NCI-H748 (cell line): ENCODE data around the gene TCHP.
"Not testable (repeated sequence)": the region's sequence is repeated elsewhere in the genome, so short reads cannot be mapped to it uniquely, and the experiment has no call there.

Source experiments
- DNase-seq: peaks from one replicate; lab custom pipeline; 2025; ENCODE audit not compliant: unreplicated experiment; lab: John Stamatoyannopoulos, UW

The TCHP gene, protein sequence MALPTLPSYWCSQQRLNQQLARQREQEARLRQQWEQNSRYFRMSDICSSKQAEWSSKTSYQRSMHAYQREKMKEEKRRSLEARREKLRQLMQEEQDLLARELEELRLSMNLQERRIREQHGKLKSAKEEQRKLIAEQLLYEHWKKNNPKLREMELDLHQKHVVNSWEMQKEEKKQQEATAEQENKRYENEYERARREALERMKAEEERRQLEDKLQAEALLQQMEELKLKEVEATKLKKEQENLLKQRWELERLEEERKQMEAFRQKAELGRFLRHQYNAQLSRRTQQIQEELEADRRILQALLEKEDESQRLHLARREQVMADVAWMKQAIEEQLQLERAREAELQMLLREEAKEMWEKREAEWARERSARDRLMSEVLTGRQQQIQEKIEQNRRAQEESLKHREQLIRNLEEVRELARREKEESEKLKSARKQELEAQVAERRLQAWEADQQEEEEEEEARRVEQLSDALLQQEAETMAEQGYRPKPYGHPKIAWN

GRCh38 chr12:109899783-109900751 is at the start of gene TCHP:
TSS of gene TCHP (plus strand) at chr12:109900274. CDS start at chr12:109903027, 2,753 bp downstream.
- peak; percentile 86 for DNase-seq

DNA sequence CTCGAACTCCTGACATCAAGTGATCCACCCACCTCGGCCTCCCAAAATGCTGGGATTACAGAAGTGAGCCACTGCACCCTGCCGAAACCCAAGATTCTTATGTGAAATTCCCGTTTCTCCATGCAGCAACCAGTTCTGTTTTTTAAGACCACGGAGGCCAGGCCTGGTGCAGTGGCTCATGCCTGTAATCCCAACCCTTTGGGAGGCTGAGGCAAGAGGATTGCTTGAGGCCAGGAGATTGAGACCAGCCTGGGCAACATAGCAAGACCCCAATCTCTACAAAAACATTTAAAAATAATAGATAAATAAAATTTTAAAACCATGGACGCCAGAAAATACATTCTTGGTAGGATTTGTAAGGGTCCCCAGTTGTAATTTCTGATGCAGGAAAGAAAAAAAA is 49.6 kb upstream of the TCHP start:
- DNase-seq, result not testable (repeated sequence)

GRCh38 chr12:109855377-109855776 is 44.7 kb upstream of the TCHP start:
- no peak for DNase-seq

- DNase-seq, result no peak
These were observed 42.4 kb upstream of the TCHP start for GRCh38 chr12:109857715-109858114.

- no peak for DNase-seq
These were observed 41.3 kb upstream of the TCHP start for GRCh38 chr12:109858764-109859163.

GRCh38 chr12:109860977-109861376 is 39.1 kb upstream of the TCHP start:
- no peak for DNase-seq

GRCh38 chr12:109861689-109862314 is 38.3 kb upstream of the TCHP start:
- no peak for DNase-seq

DNA sequence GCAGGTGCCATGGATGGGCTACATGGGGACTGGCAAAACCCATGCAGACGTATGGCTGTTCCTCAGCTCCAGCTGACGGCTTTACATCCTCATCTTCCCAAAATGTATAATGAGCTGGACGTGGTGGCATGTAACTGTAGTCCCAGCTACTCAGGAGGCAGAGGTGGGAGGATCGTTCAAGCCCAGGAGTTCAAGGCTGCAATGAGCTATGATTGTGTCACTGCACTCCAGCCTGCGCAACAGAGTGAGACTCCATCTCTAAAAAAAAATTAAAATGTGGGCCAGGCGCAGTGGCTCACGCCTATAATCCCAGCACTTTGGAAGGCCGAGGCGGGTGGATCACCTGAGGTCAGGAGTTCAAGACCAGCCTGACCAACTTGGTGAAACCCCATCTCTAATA is 37.6 kb upstream of the TCHP start:
- DNase-seq, result not testable (repeated sequence)

GRCh38 chr12:109863847-109864712 is 36.0 kb upstream of the TCHP start:
- DNase-seq, result peak; percentile 5

DNA sequence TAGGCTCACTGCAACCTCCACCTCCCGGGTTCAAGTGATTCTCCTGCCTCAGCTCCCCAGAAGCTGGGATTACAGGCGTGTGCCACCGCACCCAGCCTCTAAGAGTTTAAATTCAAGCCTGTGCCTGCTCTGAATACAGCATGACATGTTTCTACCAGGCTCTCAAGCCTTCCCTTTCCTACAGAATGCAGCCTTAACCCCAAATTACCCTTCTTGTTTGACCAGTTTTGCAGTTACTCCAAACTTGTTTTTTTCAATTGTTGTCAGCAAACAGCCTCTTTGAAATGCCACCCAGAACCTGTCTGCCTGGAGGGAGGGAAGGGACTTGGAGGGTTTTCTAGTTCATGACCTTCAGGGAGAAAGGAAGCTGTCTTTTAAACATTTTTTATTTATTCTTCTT is 35.2 kb upstream of the TCHP start:
- DNase-seq, result peak; percentile 20

- DNase-seq, result no peak
These were observed 31.7 kb upstream of the TCHP start for GRCh38 chr12:109868182-109869051.

GRCh38 chr12:109870648-109871047 is 29.4 kb upstream of the TCHP start:
- DNase-seq, result no peak

GRCh38 chr12:109871668-109872314 is 28.3 kb upstream of the TCHP start:
- DNase-seq, result no peak

DNA sequence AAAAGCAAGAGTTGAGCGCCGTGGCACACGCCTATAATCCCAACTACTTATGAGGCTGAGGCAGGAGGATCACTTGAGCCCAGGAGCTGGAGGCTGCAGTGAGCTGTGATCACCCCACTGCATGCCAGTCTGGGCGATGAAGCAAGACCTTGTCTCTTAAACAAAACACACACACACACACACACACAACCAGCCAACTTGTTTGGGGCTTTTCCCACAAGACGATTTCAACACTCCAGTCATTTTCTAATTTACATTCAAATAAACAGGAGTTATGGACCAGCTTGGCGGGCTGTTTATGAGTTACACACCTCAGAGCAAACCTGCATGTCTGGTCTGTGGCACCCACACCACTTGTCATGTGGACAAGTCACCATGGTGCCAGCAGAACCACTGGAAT is 26.4 kb upstream of the TCHP start:
- DNase-seq, result no peak

DNA sequence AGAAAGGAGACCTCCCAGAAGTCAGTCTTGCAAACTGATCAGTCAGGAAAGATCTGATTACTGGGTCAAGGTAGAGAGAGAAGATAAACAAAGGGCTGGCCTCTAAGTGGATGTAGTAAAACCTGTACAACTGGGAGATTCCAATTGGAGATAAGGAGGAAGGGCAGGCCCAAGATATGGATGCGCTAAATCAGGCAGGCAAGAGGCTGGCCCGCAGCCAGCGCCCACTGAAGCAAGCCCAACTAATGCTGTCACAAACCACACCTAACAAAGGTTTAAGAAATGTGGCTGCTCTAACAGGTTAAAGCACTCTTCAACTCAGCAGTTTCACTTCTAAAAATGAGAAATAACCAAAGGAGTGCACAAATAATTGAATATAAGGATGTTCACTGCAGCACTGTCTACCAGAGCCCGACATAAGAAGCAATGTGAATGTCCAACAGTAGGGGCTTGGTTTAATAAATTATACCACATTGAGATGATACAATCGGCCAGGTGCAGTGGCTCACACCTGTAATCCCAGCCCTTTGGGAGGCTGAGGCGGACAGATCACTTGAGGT is 24.4 kb upstream of the TCHP start:
- peak; percentile 39 for DNase-seq

GRCh38 chr12:109876406-109876805 is 23.7 kb upstream of the TCHP start:
- DNase-seq, result no peak

- no peak for DNase-seq
These were observed 22.4 kb upstream of the TCHP start for GRCh38 chr12:109877504-109878246.

GRCh38 chr12:109878247-109878625 is 21.8 kb upstream of the TCHP start:
- DNase-seq, result no peak
